Left lung (tissue), 10 donors: Measurements from ENCODE around the gene LRCH3. TPM values are rescaled to one million over a fixed set of nuclear protein-coding genes. Genes with fewer than 3 reads are reported as not detected.
"Not testable (repeated sequence)": the region's sequence is repeated elsewhere in the genome, so short reads cannot be mapped to it uniquely, and the experiment has no call there.

Experiments used
- ATAC-seq: fragments of 200-7000 bp; cut with Tn5 transposase; one replicate; pipeline ENCODE4 v1.9.1; 2020; ENCODE audit warnings: moderate library complexity
- DNase-seq, 4 donors: peaks; one replicate each; pipeline ENCODE4 v3.0.0-alpha.2; 2013 to 2020
- H3K27ac ChIP-seq, 2 donors: fragments of 200-600 bp; sonication (generic) in 1 of 2; one replicate each; pipeline versions ENCODE4 v1.5.0 to v1.8.0; 2020 to 2021
- H3K27me3 ChIP-seq, 2 donors: fragments of 200-600 bp; sonication (generic) in 1 of 2; one replicate each; pipeline versions ENCODE4 v1.5.0 to v1.8.0; 2020 to 2021
- H3K36me3 ChIP-seq, 2 donors: fragments of 200-600 bp; sonication (generic) in 1 of 2; one replicate each; pipeline versions ENCODE4 v1.5.0 to v1.8.0; 2020 to 2021
- H3K4me1 ChIP-seq, 2 donors: fragments of 200-600 bp; one replicate each; pipeline ENCODE4 v1.8.0; 2021
- H3K4me3 ChIP-seq, 2 donors: fragments of 200-600 bp; sonication (generic) in 1 of 2; one replicate each; pipeline versions ENCODE4 v1.5.0 to v1.8.0; 2020 to 2021; ENCODE audit warnings: mild to moderate bottlenecking in 1 of 2
- H3K9me3 ChIP-seq, 2 donors: fragments of 200-600 bp; sonication (generic) in 1 of 2; one replicate each; pipeline versions ENCODE4 v1.5.0 to v1.8.0; 2020 to 2021
- intact Hi-C, 2 donors: fragments of 100-400 bp; cut with DNase I; formaldehyde crosslinking; loops; one replicate each; pipeline versions ENCODE4 v1.11.2 to v1.14.2; 2022
- polyA plus RNA-seq, 6 donors: library from polyadenylated mRNA; unstranded; fragments of 120-200 nt; gene quantifications; one replicate each; pipeline ENCODE4 v1.2.1, GENCODE V29; 2013; ENCODE audit not compliant: insufficient read length in 6 of 6
- total RNA-seq, 2 donors: library from RNA; stranded (reverse); fragmentation: NEBNext Ultra II Directional; extraction: Animal tissue kit (Norgen Biotek cat#: 25700); gene quantifications; one replicate each; pipeline ENCODE4 v1.2.1, GENCODE V29; 2021
- TF ChIP-seq, protein P1 (sequence below), 2 donors: fragments of 200-600 bp; sonication (generic) in 1 of 2; IDR thresholded peaks; one replicate each; pipeline versions ENCODE4 v1.5.0 to v1.8.0; 2021; ENCODE audit warnings: antibody characterized with exemption in 2 of 2
- donor health status: DM: no; HTN: yes; CAD: no.
- donor health status: DM: no; HTN: no; CAD: no.

LRCH3 gene
- total and polyA plus RNA-seq, 8 donors: 36.8 to 66.3 (median 54.2) TPM

DNA sequence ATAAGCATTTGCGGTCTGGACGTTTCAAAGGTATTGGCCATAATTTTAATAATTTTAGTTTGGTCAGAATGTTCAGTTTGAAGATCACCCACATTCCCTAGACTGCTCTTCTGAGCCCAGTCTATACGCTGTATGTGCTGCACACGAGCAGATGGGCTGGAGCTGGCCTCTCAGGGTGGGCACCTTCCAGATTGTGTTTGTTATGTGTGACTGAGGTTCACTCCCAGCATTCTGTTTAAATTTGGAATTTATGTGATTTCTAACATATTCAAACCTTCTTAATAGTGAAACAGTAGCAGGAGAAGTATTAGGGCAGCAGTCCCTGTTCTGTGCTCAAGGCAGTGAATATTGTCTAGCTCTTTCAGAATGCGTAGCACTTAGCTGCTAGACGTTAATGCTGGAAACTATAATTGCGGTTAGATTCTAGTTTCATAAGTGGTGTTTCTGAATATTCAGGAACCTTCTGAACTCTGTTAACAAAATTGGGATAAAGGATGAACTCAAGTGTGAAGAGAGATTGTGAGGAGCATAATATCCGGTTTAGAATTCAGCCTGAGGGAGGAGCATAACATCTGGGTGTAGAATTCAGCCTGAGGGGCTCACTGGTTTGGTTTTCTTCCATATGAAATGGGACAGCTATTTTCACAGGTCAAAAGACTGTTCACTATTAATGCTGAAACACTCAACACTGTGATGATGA is 90.4 kb downstream of the LRCH3 start:
- no peaks in the 10 kb centered on the region for H3K27me3 ChIP-seq
- intact Hi-C loops: no loop called here
- ATAC-seq (no peak), DNase-seq (no peak)
- TF ChIP-seq, protein P1, sequence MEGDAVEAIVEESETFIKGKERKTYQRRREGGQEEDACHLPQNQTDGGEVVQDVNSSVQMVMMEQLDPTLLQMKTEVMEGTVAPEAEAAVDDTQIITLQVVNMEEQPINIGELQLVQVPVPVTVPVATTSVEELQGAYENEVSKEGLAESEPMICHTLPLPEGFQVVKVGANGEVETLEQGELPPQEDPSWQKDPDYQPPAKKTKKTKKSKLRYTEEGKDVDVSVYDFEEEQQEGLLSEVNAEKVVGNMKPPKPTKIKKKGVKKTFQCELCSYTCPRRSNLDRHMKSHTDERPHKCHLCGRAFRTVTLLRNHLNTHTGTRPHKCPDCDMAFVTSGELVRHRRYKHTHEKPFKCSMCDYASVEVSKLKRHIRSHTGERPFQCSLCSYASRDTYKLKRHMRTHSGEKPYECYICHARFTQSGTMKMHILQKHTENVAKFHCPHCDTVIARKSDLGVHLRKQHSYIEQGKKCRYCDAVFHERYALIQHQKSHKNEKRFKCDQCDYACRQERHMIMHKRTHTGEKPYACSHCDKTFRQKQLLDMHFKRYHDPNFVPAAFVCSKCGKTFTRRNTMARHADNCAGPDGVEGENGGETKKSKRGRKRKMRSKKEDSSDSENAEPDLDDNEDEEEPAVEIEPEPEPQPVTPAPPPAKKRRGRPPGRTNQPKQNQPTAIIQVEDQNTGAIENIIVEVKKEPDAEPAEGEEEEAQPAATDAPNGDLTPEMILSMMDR (IDR thresholded peaks at IDR 0.05): no peak
- H3K9me3 ChIP-seq: no peaks in the 10 kb centered on the region
- H3K36me3 ChIP-seq: peaks cover 0 to 51% of the 10 kb centered on the region in 2 donors
- no peak overlapping the region for H3K27ac ChIP-seq
- no peak overlapping the region for H3K4me3 ChIP-seq
- H3K4me1 ChIP-seq: peaks cover 0 to 3% of the 10 kb centered on the region in 2 donors

GRCh38 chr3:197881970-197882338 is 90.9 kb downstream of the LRCH3 start:
- Histone ChIP-seq H3K4me1 (peaks cover 0 to 3% of the 10 kb centered on the region in 2 donors), H3K4me3 (no peak overlapping the region), H3K9me3 (no peaks in the 10 kb centered on the region), H3K27me3 (no peaks in the 10 kb centered on the region), H3K36me3 (peaks cover 0 to 48% of the 10 kb centered on the region in 2 donors), H3K27ac (no peak overlapping the region)
- no peak for ATAC-seq
- TF ChIP-seq, protein P1 (IDR thresholded peaks at IDR 0.05): no peak
- DNase-seq: no peak
- intact Hi-C loops: no loop called here

DNA sequence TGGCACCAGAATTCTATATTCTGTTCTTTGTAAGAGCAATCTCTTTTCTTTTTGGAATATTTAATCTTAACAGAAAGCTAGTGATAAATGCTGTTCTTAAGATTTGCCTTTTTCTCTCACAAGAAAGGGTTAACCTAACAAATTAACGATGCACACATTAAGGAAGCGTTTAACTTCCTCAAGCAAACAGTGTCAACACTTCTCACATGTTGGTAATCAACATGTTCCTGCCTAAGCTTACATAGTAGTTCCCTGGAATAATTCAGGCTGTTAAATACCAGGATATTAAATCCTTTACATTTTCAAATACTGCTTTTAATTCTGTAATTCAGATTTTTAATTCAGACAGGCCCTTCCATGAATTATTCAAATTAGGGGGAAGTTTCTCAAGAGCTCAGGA is 91.5 kb downstream of the LRCH3 start:
- no peak for DNase-seq
- no peak overlapping the region for H3K27ac ChIP-seq
- H3K36me3 ChIP-seq: peaks cover 0 to 48% of the 10 kb centered on the region in 2 donors
- no peaks in the 10 kb centered on the region for H3K27me3 ChIP-seq
- H3K4me1 ChIP-seq: peaks cover 0 to 3% of the 10 kb centered on the region in 2 donors
- no peak overlapping the region for H3K4me3 ChIP-seq
- intact Hi-C loops: no loop called here
- H3K9me3 ChIP-seq: no peaks in the 10 kb centered on the region
- TF ChIP-seq, protein P1 (IDR thresholded peaks at IDR 0.05): no peak
- ATAC-seq: no peak

GRCh38 chr3:197883541-197883940 is 92.5 kb downstream of the LRCH3 start:
- ATAC-seq (no peak), DNase-seq (no peak)
- Histone ChIP-seq H3K4me3 (no peak overlapping the region), H3K36me3 (peaks cover 0 to 43% of the 10 kb centered on the region in 2 donors), H3K4me1 (no peaks in the 10 kb centered on the region), H3K27me3 (no peaks in the 10 kb centered on the region), H3K9me3 (no peaks in the 10 kb centered on the region), H3K27ac (no peak overlapping the region)
- TF ChIP-seq, protein P1 (IDR thresholded peaks at IDR 0.05): no peak
- intact Hi-C loops: no loop called here

GRCh38 chr3:197884330-197884729 is 93.3 kb downstream of the LRCH3 start:
- H3K4me1 ChIP-seq, H3K9me3 ChIP-seq, H3K4me3 ChIP-seq, ATAC-seq, intact Hi-C loops, H3K27ac ChIP-seq, H3K27me3 ChIP-seq, DNase-seq: not testable (repeated sequence)
- H3K36me3 ChIP-seq: peaks cover 0 to 46% of the 10 kb centered on the region in 2 donors

- DNase-seq, H3K4me1 ChIP-seq, ATAC-seq, H3K4me3 ChIP-seq, intact Hi-C loops, H3K27ac ChIP-seq, H3K9me3 ChIP-seq, H3K27me3 ChIP-seq: not testable (repeated sequence)
- H3K36me3 ChIP-seq: peaks cover 0 to 35% of the 10 kb centered on the region in 2 donors
These were observed 95.0 kb downstream of the LRCH3 start for GRCh38 chr3:197886052-197886451.

DNA sequence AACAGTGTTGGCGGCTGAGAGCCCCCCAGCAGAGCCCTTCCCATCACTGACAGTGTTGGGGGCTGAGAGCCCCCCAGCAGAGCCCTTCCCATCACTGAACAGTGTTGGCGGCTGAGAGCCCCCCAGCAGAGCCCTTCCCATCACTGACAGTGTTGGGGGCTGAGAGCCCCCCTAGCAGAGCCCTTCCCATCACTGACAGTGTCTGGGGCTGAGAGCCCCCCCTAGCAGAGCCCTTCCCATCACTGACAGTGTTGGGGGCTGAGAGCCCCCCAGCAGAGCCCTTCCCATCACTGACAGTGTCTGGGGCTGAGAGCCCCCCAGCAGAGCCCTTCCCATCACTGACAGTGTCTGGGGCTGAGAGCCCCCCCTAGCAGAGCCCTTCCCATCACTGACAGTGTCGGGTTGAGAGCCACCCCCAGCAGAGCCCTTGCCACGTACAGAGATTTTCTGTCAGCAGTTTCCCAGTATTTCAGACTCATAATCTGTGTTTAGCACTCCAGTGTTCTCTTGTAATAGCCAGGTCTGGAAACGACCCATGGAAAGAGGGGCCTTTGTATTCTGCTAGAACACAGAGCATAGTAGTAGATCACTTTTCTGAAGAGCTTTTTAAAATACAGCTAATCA is 96.5 kb downstream of the LRCH3 start:
- H3K36me3 ChIP-seq: peaks cover 0 to 27% of the 10 kb centered on the region in 2 donors
- H3K27me3 ChIP-seq, H3K4me1 ChIP-seq, H3K4me3 ChIP-seq, DNase-seq, intact Hi-C loops, H3K27ac ChIP-seq, H3K9me3 ChIP-seq, ATAC-seq: not testable (repeated sequence)
